NCI-H187 (cell line): ENCODE measurements around the gene FRMD3.

Experiments used
- DNase-seq, 2 experiments: peaks; one replicate each; lab custom pipeline; 2025; lab: John Stamatoyannopoulos, UW

FRMD3 gene

GRCh38 chr9:83334320-83334719 is 203.9 kb downstream of the FRMD3 start:
- DNase-seq = peak; percentile 20 to 46

GRCh38 chr9:83330207-83331196 is 207.7 kb downstream of the FRMD3 start:
- DNase-seq = no peak

GRCh38 chr9:83327750-83328622 is 210.2 kb downstream of the FRMD3 start:
- no peak for DNase-seq

GRCh38 chr9:83327323-83327722 is 210.9 kb downstream of the FRMD3 start:
- DNase-seq = no peak

- DNase-seq = no peak
Observed at GRCh38 chr9:83323148-83323547, 215.1 kb downstream of the FRMD3 start.

GRCh38 chr9:83322438-83322837 is 215.8 kb downstream of the FRMD3 start:
- no peak for DNase-seq

- DNase-seq = no peak
Observed at GRCh38 chr9:83317244-83317643, 221.0 kb downstream of the FRMD3 start.

GRCh38 chr9:83315649-83316048 is 222.6 kb downstream of the FRMD3 start:
- no peak for DNase-seq

- DNase-seq = no peak
Observed at GRCh38 chr9:83313781-83314180, 224.4 kb downstream of the FRMD3 start.

GRCh38 chr9:83312537-83312936 is 225.7 kb downstream of the FRMD3 start:
- no peak for DNase-seq

- DNase-seq = no peak
Observed at GRCh38 chr9:83307066-83307724, 231.0 kb downstream of the FRMD3 start.

- DNase-seq = no peak
Observed at GRCh38 chr9:83304686-83305085, 233.5 kb downstream of the FRMD3 start.

GRCh38 chr9:83299571-83299970 is 238.6 kb downstream of the FRMD3 start:
- DNase-seq = no peak

- DNase-seq = no peak
Observed at GRCh38 chr9:83299094-83299493, 239.1 kb downstream of the FRMD3 start.

GRCh38 chr9:83296123-83296522 is 242.1 kb downstream of the FRMD3 start:
- no peak for DNase-seq

GRCh38 chr9:83294816-83295215 is 243.4 kb downstream of the FRMD3 start:
- DNase-seq = no peak

- no peak for DNase-seq
Observed at GRCh38 chr9:83291196-83291595, 247.0 kb downstream of the FRMD3 start.

GRCh38 chr9:83290692-83291091 is 247.5 kb downstream of the FRMD3 start:
- DNase-seq = no peak

GRCh38 chr9:83287021-83287420 is 251.2 kb downstream of the FRMD3 start:
- DNase-seq = no peak

- no peak for DNase-seq
Observed at GRCh38 chr9:83285445-83286225, 252.6 kb downstream of the FRMD3 start.

- no peak for DNase-seq
Observed at GRCh38 chr9:83284746-83285145, 253.5 kb downstream of the FRMD3 start.
